ENCODE data around the gene CDH22.

The CDH22 gene

GRCh38 chr20:46171909-46172308, 136.4 kb downstream of the CDH22 start:
- DNase-seq (ENCODE audit: low read depth) = no peak
- H3K4me3 ChIP-seq (replicated peaks; ENCODE audit: low read depth, low read length) = no peak overlapping the region
- no peak for TF ChIP-seq CTCF (IDR thresholded peaks at IDR 0.05; ENCODE audit: low read length, missing control alignments)

- no peak overlapping the region for H3K4me3 ChIP-seq (replicated peaks; ENCODE audit: low read depth, low read length)
- DNase-seq (ENCODE audit: low read depth) = no peak
- TF ChIP-seq CTCF (IDR thresholded peaks at IDR 0.05; ENCODE audit: low read length, missing control alignments) = no peak
Measured at GRCh38 chr20:46171476-46171875, 136.8 kb downstream of the CDH22 start.

- no peak for TF ChIP-seq CTCF (IDR thresholded peaks at IDR 0.05; ENCODE audit: low read length, missing control alignments)
- no peak overlapping the region for H3K4me3 ChIP-seq (replicated peaks; ENCODE audit: low read depth, low read length)
- DNase-seq (ENCODE audit: low read depth) = no peak
Measured at GRCh38 chr20:46169245-46170171, 138.8 kb downstream of the CDH22 start.

GRCh38 chr20:46168438-46168837, 139.9 kb downstream of the CDH22 start:
- no peak for TF ChIP-seq CTCF (IDR thresholded peaks at IDR 0.05; ENCODE audit: low read length, missing control alignments)

GRCh38 chr20:46167080-46167479, 141.2 kb downstream of the CDH22 start:
- DNase-seq (ENCODE audit: low read depth) = no peak
- no peak overlapping the region for H3K4me3 ChIP-seq (replicated peaks; ENCODE audit: low read depth, low read length)
- TF ChIP-seq CTCF (IDR thresholded peaks at IDR 0.05; ENCODE audit: low read length, missing control alignments) = no peak

More at GRCh38 chr20:46168438-46168837, 139.9 kb downstream of the CDH22 start:
- DNase-seq (ENCODE audit: low read depth) = no peak
- H3K4me3 ChIP-seq (replicated peaks; ENCODE audit: low read depth, low read length) = no peak overlapping the region

- no peak for DNase-seq (ENCODE audit: low read depth)
- no peak for TF ChIP-seq CTCF (IDR thresholded peaks at IDR 0.05; ENCODE audit: low read length, missing control alignments)
- no peak overlapping the region for H3K4me3 ChIP-seq (replicated peaks; ENCODE audit: low read depth, low read length)
Measured at GRCh38 chr20:46164254-46164653, 144.0 kb downstream of the CDH22 start.

- no peak overlapping the region for H3K4me3 ChIP-seq (replicated peaks; ENCODE audit: low read depth, low read length)
- TF ChIP-seq CTCF (IDR thresholded peaks at IDR 0.05; ENCODE audit: low read length, missing control alignments) = no peak
- DNase-seq (ENCODE audit: low read depth) = no peak
Measured at GRCh38 chr20:46161921-46162320, 146.4 kb downstream of the CDH22 start.

All from fibroblast of pulmonary artery (primary cell).